ENCODE measurements around the gene ACACB. TPM values are rescaled to one million over a fixed set of nuclear protein-coding genes. Genes with fewer than 3 reads are reported as not detected.

The ACACB gene
- total and polyA plus RNA-seq, 8 donors, result 23.4 to 58.9 (median 31.6) TPM

DNA sequence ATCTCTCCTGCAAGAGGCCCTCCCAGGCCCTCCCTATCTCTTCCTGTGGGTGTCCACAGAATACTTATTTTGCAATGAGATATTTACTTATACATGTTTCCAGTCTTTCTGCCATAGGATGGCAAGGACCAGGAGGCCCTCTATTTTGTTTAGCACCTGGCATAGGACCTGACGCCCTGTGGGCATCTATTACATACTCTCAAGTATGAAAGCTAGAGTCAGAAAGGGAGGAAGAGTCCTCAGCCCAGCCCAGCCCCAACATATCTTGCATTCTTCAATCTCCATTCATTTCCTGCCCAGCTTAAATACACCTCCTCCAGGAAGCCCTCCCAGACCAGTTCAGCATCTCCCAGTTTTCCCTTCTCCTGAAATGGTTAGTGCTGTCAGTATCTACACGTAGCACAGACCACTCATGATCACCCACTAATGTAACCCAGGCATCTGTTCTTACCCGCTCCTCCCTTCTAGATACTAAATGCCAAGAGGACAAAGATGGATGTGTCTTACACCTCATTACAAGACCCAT is 185.3 kb downstream of the ACACB start:
- H3K4me1 ChIP-seq, result no peaks in the 10 kb centered on the region
- no peaks in the 10 kb centered on the region for H3K36me3 ChIP-seq
- ATAC-seq, result no peak
- TF ChIP-seq, protein P1, sequence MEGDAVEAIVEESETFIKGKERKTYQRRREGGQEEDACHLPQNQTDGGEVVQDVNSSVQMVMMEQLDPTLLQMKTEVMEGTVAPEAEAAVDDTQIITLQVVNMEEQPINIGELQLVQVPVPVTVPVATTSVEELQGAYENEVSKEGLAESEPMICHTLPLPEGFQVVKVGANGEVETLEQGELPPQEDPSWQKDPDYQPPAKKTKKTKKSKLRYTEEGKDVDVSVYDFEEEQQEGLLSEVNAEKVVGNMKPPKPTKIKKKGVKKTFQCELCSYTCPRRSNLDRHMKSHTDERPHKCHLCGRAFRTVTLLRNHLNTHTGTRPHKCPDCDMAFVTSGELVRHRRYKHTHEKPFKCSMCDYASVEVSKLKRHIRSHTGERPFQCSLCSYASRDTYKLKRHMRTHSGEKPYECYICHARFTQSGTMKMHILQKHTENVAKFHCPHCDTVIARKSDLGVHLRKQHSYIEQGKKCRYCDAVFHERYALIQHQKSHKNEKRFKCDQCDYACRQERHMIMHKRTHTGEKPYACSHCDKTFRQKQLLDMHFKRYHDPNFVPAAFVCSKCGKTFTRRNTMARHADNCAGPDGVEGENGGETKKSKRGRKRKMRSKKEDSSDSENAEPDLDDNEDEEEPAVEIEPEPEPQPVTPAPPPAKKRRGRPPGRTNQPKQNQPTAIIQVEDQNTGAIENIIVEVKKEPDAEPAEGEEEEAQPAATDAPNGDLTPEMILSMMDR (IDR thresholded peaks at IDR 0.05), result no peak
- intact Hi-C loops (cut with DNase I), result no loop called here
- WGBS, 2 donors, result 66 to 79% methylated on average over 3 of the region's 3 CpGs
- DNase-seq, result no peak
- H3K9me3 ChIP-seq, result no peaks in the 10 kb centered on the region
- no peaks in the 10 kb centered on the region for H3K27me3 ChIP-seq
- FAIRE-seq, result no peak
- H3K4me3 ChIP-seq, result no peak overlapping the region
- H3K27ac ChIP-seq, result no peak overlapping the region

DNA sequence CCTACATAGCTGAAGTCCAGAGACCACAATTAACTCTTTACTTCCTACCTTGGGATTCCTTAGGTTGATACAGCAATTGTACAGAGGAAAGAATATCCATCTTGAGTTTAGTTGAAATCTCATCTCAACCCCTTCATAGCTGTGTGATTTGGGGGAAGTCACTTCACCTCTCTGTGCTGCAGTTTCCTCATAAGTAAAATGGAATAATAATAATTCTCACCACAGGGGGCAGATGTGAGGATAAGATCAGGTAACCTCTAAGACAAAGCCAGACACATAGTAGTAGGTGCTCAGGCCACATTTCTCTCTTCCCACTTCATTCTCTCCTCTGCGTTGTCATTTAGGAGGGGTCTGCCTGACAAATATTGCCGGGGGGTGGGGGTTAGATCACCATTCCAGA is 186.0 kb downstream of the ACACB start:
- Histone ChIP-seq H3K36me3 (no peaks in the 10 kb centered on the region), H3K27me3 (no peaks in the 10 kb centered on the region), H3K4me1 (no peaks in the 10 kb centered on the region), H3K4me3 (no peak overlapping the region), H3K9me3 (no peaks in the 10 kb centered on the region), H3K27ac (no peak overlapping the region)
- 25 to 27% methylated on average over 2 of the region's 2 CpGs for WGBS, 2 donors
- FAIRE-seq (no peak), ATAC-seq (no peak), DNase-seq (no peak)
- intact Hi-C loops (cut with DNase I), result no loop called here
- TF ChIP-seq, protein P1 (IDR thresholded peaks at IDR 0.05), result no peak

DNA sequence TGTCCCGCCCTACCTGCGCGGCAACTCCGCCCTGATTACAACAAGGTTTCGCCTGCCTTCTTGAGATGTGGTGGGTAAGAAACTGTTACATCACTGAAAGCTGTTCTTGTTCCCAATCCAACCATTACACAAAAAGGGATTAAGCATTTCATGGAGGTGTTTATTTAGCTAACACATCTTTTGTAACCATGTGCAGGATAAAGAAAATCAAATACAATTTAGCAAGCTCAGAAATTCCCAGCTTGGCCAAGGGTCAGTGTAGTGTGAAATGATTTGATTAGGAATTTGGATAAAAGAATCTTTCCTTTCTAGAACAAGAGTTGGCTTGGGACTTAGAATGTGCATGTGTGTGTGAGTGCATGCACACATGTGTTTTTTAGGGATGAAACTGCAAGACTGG is 186.4 kb downstream of the ACACB start:
- WGBS, 2 donors, result 64 to 66% methylated on average over 5 of the region's 5 CpGs
- FAIRE-seq, result no peak
- no peak overlapping the region for H3K27ac ChIP-seq

DNA sequence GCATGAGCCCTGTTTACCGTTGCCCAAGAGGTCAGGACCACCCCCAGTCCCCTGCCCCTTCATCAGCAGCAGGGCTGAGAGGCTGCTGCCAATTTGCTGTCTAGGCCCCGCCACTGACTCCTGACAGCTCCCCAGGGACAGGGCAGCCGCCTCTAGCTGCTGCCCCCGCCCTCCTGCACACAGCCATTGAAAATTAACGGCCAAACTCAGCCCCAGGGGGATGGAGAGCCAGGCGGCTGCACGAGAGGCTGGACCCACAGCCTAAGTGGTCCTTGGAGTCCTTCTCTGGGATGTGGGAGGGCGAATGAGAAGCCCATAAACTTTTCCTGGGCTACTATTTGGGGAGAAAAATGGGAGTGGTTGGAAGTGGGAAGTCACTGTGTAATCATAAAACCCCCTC is 188.1 kb downstream of the ACACB start:
- H3K27ac ChIP-seq, result no peak overlapping the region
- ATAC-seq (no peak), FAIRE-seq (no peak), DNase-seq (no peak)
- H3K4me3 ChIP-seq, result no peak overlapping the region
- 50 to 55% methylated on average over 8 of the region's 8 CpGs for WGBS, 2 donors
- H3K36me3 ChIP-seq, result no peaks in the 10 kb centered on the region
- TF ChIP-seq, protein P1 (IDR thresholded peaks at IDR 0.05), result no peak
- peaks cover 0 to 2% (median 0%) of the 10 kb centered on the region in 4 donors for H3K27me3 ChIP-seq
- H3K9me3 ChIP-seq, result no peaks in the 10 kb centered on the region
- intact Hi-C loops (cut with DNase I), result no loop called here
- peaks cover 0 to 8% (median 7%) of the 10 kb centered on the region in 3 donors for H3K4me1 ChIP-seq

More for the DNA sequence above, 186.4 kb downstream of the ACACB start:
- intact Hi-C loops (cut with DNase I), result no loop called here
- TF ChIP-seq, protein P1 (IDR thresholded peaks at IDR 0.05), result no peak
- Histone ChIP-seq H3K4me1 (no peaks in the 10 kb centered on the region), H3K27me3 (no peaks in the 10 kb centered on the region), H3K9me3 (no peaks in the 10 kb centered on the region), H3K36me3 (no peaks in the 10 kb centered on the region), H3K4me3 (no peak overlapping the region)
- DNase-seq (no peak), ATAC-seq (no peak)

DNA sequence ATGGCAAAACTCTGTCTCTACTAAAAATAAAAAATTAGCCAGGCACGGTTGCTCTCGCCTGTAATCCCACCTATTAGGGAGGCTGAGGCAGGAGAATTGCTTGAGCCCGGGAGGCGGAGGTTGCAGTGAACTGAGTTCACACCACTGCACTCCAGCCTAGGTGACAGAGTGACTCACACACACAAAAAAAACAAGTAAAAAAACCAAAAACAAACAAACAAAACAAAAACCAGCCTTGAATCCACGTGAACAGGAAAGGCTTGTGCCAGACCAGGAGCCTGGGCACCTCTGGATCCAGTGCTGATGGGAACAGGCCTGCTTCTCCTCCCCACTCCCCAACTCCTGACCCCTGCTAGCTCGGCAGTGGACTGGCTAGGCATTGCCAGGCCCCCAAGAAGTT is 189.2 kb downstream of the ACACB start:
- FAIRE-seq (no peak), ATAC-seq (no peak), DNase-seq (no peak)
- Histone ChIP-seq H3K27ac (no peak overlapping the region), H3K4me1 (peaks cover 0 to 10% (median 8%) of the 10 kb centered on the region in 3 donors), H3K4me3 (no peak overlapping the region), H3K36me3 (no peaks in the 10 kb centered on the region), H3K27me3 (peaks cover 0 to 2% (median 0%) of the 10 kb centered on the region in 4 donors), H3K9me3 (no peaks in the 10 kb centered on the region)
- 64 to 67% methylated on average over 6 of the region's 6 CpGs for WGBS, 2 donors
- intact Hi-C loops (cut with DNase I), result no loop called here
- TF ChIP-seq, protein P1 (IDR thresholded peaks at IDR 0.05), result no peak

Measured in pancreas (tissue), 10 donors.